H54 (cell line): ENCODE measurements around the gene RAD52.

Experiments used
- DNase-seq: peaks from one replicate; pipeline ENCODE4 v3.0.0; 2011; ENCODE audit warnings: low spot score, mixed read lengths; ENCODE audit not compliant: insufficient read length
- FAIRE-seq: peaks from 3 replicates; lab custom pipeline; 2011; peaks lifted over from hg19 to GRCh38; lab: Jason Lieb, UNC
- POLR2A ChIP-seq: IDR thresholded peaks from 2 replicates; pipeline ENCODE4 v1.6.1; 2011; ENCODE audit warnings: low read depth, mild to moderate bottlenecking, low read length

The RAD52 gene

DNA sequence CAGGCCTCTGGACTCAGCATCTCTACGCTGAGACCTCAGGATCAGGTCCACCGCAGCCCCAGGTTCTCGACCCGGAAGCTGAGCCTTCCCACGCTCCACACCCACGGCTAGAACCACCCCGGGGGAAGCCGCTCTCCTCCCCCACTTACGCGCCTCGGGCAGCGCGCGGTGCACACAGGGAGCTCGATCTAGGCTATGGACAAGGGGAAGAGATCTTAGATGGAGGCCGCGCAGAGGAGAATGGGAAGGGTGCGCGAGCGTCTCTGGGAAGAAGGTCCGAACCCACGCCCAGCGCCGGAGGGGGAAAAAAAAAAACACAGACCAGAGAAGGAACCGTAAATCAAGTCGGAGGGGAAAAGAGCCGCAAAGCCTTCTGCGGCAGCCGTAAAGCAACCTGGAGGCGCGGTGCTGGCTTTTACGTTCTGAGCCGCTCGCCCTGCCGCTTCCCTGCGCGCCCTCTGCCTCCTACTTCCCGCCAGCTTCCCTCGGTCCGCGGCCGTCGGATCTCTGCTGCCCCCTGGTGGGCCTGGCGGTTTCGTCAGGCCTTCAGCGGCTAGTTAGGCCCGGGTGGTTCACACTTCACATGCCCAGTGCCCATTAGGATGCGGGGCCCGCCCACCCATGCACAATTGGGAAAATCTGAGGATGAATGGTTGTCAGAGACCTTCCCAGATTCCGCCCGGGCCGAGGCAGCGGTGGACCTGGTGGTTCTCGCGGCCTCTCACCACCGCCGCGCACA, at the start of gene RAD52:
Gene RAD52, minus strand, starts transcription at position 242 of the 739 bp plus-strand sequence. CDS start 16,636 bp downstream, outside the sequence.
- DNase-seq (peak; percentile 79), FAIRE-seq (peak; percentile 91)
- TF ChIP-seq POLR2A = peak; percentile 57; the same call in 1 of the 2 replicates

DNA sequence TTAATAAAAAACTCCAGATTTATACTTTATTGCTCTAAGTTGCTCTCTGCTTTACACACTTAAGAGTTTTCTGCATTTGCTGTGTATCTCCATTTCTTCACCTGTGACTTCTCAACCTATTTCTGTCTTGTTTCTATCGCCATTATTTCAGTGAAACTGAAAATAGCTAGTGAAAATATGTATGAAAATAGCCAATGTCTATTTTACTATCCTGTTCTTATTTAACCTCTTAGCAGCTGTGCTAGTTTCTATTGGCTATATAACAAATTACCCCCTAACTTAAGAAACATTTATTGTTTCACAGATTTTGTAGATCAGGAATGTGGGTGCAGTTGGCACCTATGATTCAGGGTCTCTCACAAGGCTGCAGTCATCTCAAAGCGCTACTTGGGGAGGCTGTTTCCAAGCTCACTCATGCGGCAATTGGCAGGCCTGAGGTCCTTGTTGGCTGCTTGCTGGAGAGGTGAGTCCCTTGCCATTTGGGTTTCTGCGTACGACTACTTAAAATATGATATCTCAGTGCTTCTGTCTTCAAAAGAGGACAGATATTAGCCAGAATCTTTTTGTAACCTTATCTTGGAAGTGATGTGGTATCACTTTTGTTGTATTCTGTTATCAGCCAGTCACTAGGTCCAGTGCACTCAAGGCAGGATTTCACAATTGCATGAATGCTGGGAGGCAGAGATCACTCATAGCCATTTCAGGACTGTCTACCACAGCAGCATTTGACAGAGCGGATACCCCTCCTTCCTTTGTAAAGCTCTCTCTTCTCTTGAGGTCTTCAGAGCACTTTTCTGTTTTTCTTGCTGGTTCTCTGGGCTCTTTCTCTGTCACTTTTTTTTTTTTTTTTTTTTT, 48.8 kb upstream of the RAD52 start:
- TF ChIP-seq POLR2A = no peak
- DNase-seq (no peak), FAIRE-seq (no peak)

DNA sequence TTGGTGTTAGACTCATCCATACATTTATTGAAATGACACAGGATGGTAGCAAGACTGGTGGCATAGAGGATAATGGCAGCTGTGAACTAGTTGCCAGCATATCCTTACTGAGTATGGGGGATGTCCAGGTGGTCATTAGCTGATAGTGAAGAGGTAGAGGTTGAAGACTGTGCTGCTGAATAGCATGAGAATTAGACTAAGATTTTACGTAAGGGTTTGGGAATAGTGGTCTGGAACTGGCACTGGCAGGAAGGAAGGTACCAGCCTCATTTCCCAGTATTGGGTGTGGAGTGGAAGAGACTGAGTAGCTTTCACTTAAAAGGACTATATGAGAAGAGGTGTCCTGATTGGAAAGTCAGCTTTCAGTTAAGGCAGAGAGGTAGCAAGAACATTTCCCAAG, 48.0 kb upstream of the RAD52 start:
- no peak for DNase-seq
- FAIRE-seq = no peak
- TF ChIP-seq POLR2A = no peak

DNA sequence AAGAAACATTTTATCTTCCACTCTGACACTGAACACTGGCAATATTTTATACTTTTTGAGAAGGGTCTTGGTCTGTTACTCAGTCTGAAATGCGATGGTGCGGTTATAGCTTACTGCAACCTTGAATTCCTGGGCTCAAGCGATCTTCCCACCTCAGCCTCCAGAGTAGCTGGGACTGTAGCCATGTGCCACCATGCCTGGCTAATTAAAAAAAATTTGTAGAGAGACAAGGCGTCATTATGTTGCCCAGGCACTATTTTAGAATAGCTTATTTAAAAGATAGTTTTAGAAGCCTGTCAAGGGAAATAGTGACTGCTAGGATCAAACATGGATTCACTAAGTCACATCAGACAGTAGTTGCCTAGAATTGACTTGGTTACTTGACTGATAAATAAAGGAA, 47.4 kb upstream of the RAD52 start:
- no peak for TF ChIP-seq POLR2A
- FAIRE-seq = no peak
- no peak for DNase-seq

DNA sequence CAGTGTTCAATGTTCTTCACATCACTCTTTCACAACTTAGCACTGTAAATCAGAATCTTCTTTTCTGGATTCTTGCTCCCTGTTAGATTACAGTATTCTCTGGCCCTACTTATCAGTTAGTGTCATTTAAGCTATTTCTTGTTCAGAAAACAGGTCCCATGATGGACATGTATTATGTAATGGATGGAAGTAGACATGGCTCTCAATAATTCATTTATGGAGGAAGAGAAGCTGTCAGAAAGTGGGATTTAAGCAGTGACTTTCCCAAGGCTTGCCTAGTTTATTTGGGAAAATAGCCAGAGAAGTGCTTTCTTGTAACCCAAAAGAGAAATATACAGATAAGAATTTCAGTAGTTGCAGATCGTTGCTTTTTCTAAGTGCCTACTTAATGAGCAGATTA, 43.2 kb upstream of the RAD52 start:
- no peak for TF ChIP-seq POLR2A
- FAIRE-seq (no peak), DNase-seq (no peak)

DNA sequence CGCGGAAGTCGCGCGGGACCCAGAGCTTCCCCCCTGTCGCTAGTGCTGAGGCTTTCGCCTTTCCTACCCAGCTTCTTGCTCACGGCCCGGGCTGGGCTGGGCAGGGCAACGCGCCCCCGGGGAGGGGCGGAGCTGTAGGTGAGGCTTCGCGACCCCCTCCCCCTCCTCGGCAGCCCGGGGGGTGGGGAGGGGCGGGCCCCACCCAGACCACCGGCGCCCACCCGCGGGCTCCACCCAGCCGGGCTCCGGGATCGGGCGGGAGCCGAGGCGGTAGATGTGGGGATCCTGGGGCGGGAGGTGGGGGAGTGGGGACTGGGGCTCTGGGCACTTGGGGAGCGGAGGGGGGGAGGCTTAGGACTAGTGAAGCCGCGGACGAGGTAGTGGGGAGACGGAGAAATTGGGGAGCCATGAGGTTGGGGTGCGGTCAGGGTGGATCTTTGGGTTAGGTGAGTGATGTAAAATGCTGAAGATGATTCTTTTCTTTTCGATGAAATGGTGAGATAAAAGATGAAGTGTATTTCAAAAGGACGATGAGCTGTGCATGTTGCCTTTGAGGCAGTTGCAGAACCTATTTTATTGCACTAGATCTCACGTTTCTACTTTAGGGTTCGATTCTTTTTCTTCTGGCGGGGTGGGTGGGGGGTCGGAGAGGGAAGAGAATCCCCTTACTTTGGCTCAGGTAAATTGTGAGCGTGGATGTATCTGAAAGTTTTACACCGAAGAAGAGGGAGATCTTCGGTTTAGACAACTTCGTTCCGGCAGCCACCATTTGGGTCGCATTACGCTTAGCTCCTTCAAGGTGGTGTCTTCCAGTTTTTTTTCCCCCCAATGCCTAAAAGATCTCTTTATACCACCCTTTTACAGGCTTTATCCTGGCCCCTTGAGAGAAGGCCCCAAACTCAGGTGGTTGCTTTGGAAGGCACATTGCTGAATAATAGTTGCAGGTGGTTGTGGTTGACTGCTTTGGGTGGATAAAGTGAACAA, 42.1 kb upstream of the RAD52 start:
- TF ChIP-seq POLR2A = no peak
- FAIRE-seq = peak; percentile 52
- DNase-seq = peak; percentile 51

DNA sequence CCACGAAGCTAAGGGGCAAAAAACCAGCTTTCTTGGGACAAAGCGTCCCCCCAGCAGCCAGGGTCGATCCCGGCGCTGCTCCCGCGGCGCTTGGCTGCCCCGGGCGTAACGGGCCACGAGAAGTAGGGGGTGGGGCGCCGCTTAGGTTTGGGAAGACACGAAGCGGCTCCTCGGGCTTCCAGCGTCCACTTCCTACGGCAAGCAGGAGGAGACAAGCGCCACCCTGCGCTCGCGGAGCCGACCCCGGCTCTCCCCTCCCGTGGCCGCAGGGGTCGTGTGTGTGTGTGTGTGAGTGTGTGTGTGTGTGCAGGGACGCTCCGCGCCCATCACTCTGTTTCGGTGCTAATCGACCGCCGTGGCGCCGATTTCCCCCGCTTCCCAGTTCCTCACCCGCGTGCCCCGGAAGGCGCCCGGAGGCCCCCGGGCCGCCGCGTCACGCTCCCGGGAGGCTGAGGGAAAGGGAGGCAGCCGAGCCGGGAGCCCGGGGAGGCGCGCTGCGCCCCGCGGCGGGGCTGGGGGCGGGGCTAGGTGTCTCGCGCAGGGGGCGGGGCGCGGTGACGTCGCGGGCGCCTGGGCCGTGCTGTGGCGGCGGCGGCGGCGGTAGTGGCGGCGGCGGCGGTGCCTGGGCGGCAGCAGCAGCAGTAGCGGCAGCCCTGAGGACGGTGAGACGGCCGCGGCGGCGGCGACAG, 41.3 kb upstream of the RAD52 start, which contains the start of gene ERC1:
Gene ERC1, plus strand, starts transcription at position 563 of the 689 bp plus-strand sequence. CDS start 36,681 bp downstream, outside the sequence.
- FAIRE-seq (no peak), DNase-seq (peak; percentile 80)
- peak; percentile 49 for TF ChIP-seq POLR2A

DNA sequence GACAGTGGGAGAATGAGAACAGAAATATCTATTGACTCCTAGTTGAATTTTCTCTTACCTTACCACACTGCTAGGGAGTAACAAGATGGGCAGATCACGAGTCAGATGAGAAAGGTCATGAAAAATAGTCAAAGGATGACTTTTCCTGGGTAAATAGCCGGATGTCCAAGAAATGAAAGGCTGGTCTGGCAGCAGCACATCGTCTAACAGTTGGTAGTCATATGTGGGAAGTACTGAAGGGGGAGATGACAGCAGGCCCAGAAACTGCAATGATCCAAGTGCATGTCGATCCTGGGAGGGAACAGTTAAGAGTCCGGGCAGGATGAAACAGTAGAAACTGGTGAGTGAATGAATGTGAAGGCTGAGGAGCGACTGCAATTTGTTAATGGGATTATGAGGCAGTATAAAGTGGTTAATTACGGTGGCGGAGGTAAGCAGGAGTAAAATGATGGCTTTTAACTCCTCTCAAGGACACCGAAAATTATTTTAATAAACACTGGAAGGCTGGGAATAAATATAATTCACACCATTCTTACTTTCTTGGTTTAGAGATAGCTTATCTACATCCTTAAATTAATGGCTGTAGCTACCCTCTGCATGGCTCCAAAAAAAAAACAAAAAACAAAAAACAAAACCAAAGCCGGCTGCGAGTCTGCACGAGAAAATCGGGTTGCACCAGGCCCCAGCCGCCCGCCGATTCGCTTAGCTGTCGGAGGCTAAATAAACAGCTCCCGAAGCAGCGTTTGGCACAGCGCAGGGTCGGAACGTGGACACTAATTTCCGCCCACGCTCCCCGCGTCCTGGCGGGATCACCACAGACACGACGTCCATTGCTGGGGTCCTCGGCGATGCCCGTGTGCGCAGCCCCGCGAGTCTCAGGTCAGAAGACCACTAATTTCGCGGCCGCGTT, 40.5 kb upstream of the RAD52 start:
- FAIRE-seq = peak; percentile 43
- TF ChIP-seq POLR2A = peak; percentile 45; the same call in 1 of the 2 replicates
- DNase-seq = peak; percentile 64

DNA sequence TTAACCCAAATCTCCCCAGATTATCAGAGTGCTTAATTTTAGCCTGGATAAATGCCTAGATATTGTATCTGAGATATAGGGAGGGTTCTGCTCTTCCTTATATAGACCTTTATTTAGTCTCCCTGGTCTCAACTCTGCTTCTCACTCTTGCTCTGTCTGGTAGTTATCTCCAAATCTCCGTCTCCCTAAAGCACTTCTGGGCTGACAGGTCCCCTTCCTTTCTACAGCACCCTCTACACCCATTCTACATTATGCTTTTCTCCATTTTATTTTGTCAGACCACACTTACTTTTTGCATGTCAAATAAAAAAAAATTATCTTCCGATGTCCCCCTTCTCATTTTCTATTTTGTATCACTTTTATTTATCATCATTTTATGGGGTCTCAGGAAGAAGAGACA, 39.6 kb upstream of the RAD52 start:
- DNase-seq = no peak
- no peak for TF ChIP-seq POLR2A
- FAIRE-seq = no peak

DNA sequence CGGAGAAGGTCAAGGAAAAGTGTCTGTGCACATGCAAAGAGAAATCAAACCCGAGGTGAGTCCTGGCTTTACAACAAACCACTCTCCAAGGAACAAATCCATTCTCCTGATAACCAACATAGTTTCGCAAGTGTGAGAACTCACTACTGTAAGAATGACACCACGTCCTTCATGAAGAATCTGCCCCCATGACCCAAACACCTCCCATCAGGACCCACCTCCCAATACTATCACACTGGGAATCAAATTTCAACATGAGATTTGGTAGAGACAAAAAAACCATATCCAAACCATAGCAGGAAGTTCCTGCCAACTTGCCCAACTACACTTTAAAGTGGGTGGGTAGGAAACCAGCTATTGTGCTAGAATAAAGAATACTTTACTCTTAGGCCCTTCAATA, 39.2 kb upstream of the RAD52 start:
- peak; percentile 33 for FAIRE-seq
- no peak for DNase-seq
- no peak for TF ChIP-seq POLR2A

DNA sequence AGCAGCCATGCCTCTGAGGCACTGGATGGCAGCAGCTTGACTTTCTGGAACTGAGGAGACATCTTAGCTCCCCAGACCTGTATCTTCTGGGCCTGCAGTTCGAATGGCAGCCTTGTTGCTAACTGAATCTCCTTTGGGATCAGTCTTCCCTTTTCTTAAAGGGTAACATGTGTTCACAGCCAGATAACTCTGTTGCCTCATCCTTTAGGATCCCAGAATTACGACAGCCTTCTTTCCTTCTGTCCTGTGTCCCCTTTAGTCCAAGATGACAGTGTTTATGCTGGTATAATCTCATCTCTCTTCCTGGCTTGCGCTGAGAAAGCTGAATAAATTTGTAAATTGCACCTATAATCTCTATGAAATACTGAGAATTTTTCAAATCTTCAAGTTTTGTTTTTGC, 32.5 kb upstream of the RAD52 start:
- no peak for TF ChIP-seq POLR2A
- FAIRE-seq (no peak), DNase-seq (no peak)
